GM10266 (cell line): ENCODE results near the gene UBE2M.
"Not testable (repeated sequence)": the region's sequence is repeated elsewhere in the genome, so short reads cannot be mapped to it uniquely, and the experiment has no call there.

Experiments used
- DNase-seq: peaks from one replicate; pipeline ENCODE4 v3.0.0; 2012; ENCODE audit errors: extremely low spot score
- CTCF ChIP-seq: IDR thresholded peaks from 2 replicates; pipeline ENCODE4 v1.5.1; 2012; ENCODE audit warnings: mild to moderate bottlenecking, low read depth; ENCODE audit not compliant: control insufficient read depth, insufficient read depth; ENCODE audit errors: missing control alignments

The UBE2M gene

GRCh38 chr19:58558066-58558622, at the start of gene UBE2M:
Gene UBE2M (minus strand): TSS chr19:58558611. CDS start chr19:58558381, 230 bp downstream.
- no peak for DNase-seq
- no peak for TF ChIP-seq CTCF

GRCh38 chr19:58607213-58607612, 48.8 kb upstream of the UBE2M start:
- DNase-seq = not testable (repeated sequence)

- not testable (repeated sequence) for DNase-seq
These were observed 48.0 kb upstream of the UBE2M start for GRCh38 chr19:58606251-58606896.

- no peak for DNase-seq
- TF ChIP-seq CTCF = no peak
These were observed 27.8 kb upstream of the UBE2M start for GRCh38 chr19:58586133-58586765.

- TF ChIP-seq CTCF = no peak
- DNase-seq = no peak
These were observed 27.2 kb upstream of the UBE2M start for GRCh38 chr19:58585442-58586132.

- no peak for DNase-seq
These were observed 26.4 kb upstream of the UBE2M start for GRCh38 chr19:58584498-58585441.

GRCh38 chr19:58582985-58583384, 24.6 kb upstream of the UBE2M start:
- DNase-seq = no peak
- TF ChIP-seq CTCF = no peak

More at GRCh38 chr19:58584498-58585441, 26.4 kb upstream of the UBE2M start:
- no peak for TF ChIP-seq CTCF
